Subcutaneous abdominal adipose tissue (tissue), 5 donors: Measurements from ENCODE around the gene LRRC4B.

ENCODE experiments used
- H3K27ac ChIP-seq: one replicate; pipeline ENCODE4 v1.7.0; 2013; ENCODE audit warnings: low read depth, mild to moderate bottlenecking, inconsistent platforms, low read length, moderate library complexity
- H3K27me3 ChIP-seq, 5 donors: one replicate each; pipeline ENCODE4 v1.7.0; 2013; ENCODE audit warnings: low read length in 5 of 5, inconsistent platforms in 1 of 5; ENCODE audit not compliant: control insufficient read depth in 5 of 5, insufficient read depth in 4 of 5
- H3K36me3 ChIP-seq, 5 donors: one replicate each; pipeline ENCODE4 v1.7.0; 2013; ENCODE audit warnings: low read length in 5 of 5; ENCODE audit not compliant: control insufficient read depth in 5 of 5, insufficient read depth in 5 of 5
- H3K4me1 ChIP-seq, 5 donors: one replicate each; pipeline ENCODE4 v1.7.0; 2013; ENCODE audit warnings: low read length in 5 of 5, mild to moderate bottlenecking in 3 of 5, moderate library complexity in 1 of 5; ENCODE audit not compliant: control insufficient read depth in 5 of 5, insufficient read depth in 5 of 5
- H3K4me3 ChIP-seq, 5 donors: one replicate each; pipeline ENCODE4 v1.7.0; 2013; ENCODE audit warnings: low read length in 5 of 5, low read depth in 1 of 5
- H3K9ac ChIP-seq, 5 donors: one replicate each; pipeline ENCODE4 v1.7.0; 2013; ENCODE audit warnings: low read length in 5 of 5, mild to moderate bottlenecking in 4 of 5, moderate library complexity in 3 of 5
- H3K9me3 ChIP-seq, 5 donors: one replicate each; pipeline ENCODE4 v1.7.0; 2013; ENCODE audit warnings: low read length in 5 of 5; ENCODE audit not compliant: control insufficient read depth in 5 of 5
- donor health status: healthy.
- donor health status: healthy.
- donor health status: healthy.
- donor health status: healthy.
- donor health status: healthy.

LRRC4B gene

GRCh38 chr19:50547385-50548190 is 20.6 kb downstream of the LRRC4B start:
- Histone ChIP-seq H3K36me3 (no peaks in the 10 kb centered on the region), H3K4me3 (no peak overlapping the region), H3K27me3 (peaks cover 20 to 39% (median 28%) of the 10 kb centered on the region in 5 donors), H3K9me3 (no peaks in the 10 kb centered on the region), H3K9ac (no peak overlapping the region), H3K4me1 (peaks cover 0 to 5% (median 0%) of the 10 kb centered on the region in 5 donors), H3K27ac (no peak overlapping the region)

- H3K4me1 ChIP-seq: peaks cover 0 to 5% (median 0%) of the 10 kb centered on the region in 5 donors
- no peak overlapping the region for H3K9ac ChIP-seq
- no peak overlapping the region for H3K27ac ChIP-seq
- H3K27me3 ChIP-seq: peaks cover 12 to 30% (median 19%) of the 10 kb centered on the region in 5 donors
- no peaks in the 10 kb centered on the region for H3K36me3 ChIP-seq
- no peaks in the 10 kb centered on the region for H3K9me3 ChIP-seq
- no peak overlapping the region for H3K4me3 ChIP-seq
These were observed 21.6 kb downstream of the LRRC4B start for GRCh38 chr19:50546527-50547221.

GRCh38 chr19:50542943-50543342 is 25.3 kb downstream of the LRRC4B start:
- H3K4me1 ChIP-seq: peaks cover 0 to 5% (median 0%) of the 10 kb centered on the region in 5 donors
- no peaks in the 10 kb centered on the region for H3K36me3 ChIP-seq
- no peak overlapping the region for H3K27ac ChIP-seq
- H3K9me3 ChIP-seq: no peaks in the 10 kb centered on the region
- H3K4me3 ChIP-seq: no peak overlapping the region
- H3K9ac ChIP-seq: no peak overlapping the region
- H3K27me3 ChIP-seq: peaks cover 0 to 12% (median 4%) of the 10 kb centered on the region in 5 donors

GRCh38 chr19:50537769-50538230 is 30.4 kb downstream of the LRRC4B start:
- Histone ChIP-seq H3K4me1 (no peaks in the 10 kb centered on the region), H3K4me3 (no peak overlapping the region), H3K9me3 (peaks cover 5 to 12% (median 10%) of the 10 kb centered on the region in 5 donors), H3K9ac (no peak overlapping the region), H3K27ac (no peak overlapping the region), H3K27me3 (peaks cover 0 to 4% (median 3%) of the 10 kb centered on the region in 5 donors), H3K36me3 (no peaks in the 10 kb centered on the region)

DNA sequence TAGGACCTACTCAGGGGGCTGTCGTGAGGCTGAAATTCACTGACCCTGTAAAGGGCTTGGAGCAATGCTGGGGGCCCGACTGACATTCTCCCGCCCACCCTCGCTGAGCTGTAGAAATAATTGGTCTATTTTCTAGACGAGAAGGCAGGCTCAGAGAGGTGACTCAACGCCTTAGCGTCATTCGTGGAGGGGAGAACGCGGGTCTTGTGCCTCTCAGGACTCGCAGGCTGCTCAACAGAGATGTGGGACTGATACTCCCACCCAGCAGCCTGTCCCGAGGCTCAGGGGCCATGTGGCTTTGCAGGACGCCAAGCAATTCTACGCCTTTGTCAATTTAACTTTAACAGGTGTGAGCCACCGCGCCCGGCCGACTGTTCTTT is 30.9 kb downstream of the LRRC4B start:
- H3K9me3 ChIP-seq: peaks cover 10 to 17% (median 15%) of the 10 kb centered on the region in 5 donors
- H3K36me3 ChIP-seq: no peaks in the 10 kb centered on the region
- H3K4me3 ChIP-seq: no peak overlapping the region
- peaks cover 0 to 4% (median 3%) of the 10 kb centered on the region in 5 donors for H3K27me3 ChIP-seq
- H3K27ac ChIP-seq: no peak overlapping the region
- H3K9ac ChIP-seq: no peak overlapping the region
- no peaks in the 10 kb centered on the region for H3K4me1 ChIP-seq

GRCh38 chr19:50536662-50537305 is 31.5 kb downstream of the LRRC4B start:
- peaks cover 0 to 7% (median 3%) of the 10 kb centered on the region in 5 donors for H3K27me3 ChIP-seq
- H3K36me3 ChIP-seq: no peaks in the 10 kb centered on the region
- peaks cover 11 to 19% (median 18%) of the 10 kb centered on the region in 5 donors for H3K9me3 ChIP-seq
- no peak overlapping the region for H3K4me3 ChIP-seq
- H3K4me1 ChIP-seq: no peaks in the 10 kb centered on the region
- H3K9ac ChIP-seq: no peak overlapping the region
- no peak overlapping the region for H3K27ac ChIP-seq

GRCh38 chr19:50535672-50536187 is 32.5 kb downstream of the LRRC4B start:
- Histone ChIP-seq H3K36me3 (no peaks in the 10 kb centered on the region), H3K4me3 (no peak overlapping the region), H3K9ac (no peak overlapping the region), H3K9me3 (peaks cover 11 to 22% (median 18%) of the 10 kb centered on the region in 5 donors), H3K27ac (no peak overlapping the region), H3K4me1 (no peaks in the 10 kb centered on the region), H3K27me3 (peaks cover 0 to 14% (median 11%) of the 10 kb centered on the region in 5 donors)

GRCh38 chr19:50534478-50534877 is 33.8 kb downstream of the LRRC4B start:
- H3K4me1 ChIP-seq: no peaks in the 10 kb centered on the region
- H3K4me3 ChIP-seq: no peak overlapping the region
- H3K27me3 ChIP-seq: peaks cover 6 to 21% (median 16%) of the 10 kb centered on the region in 5 donors
- no peak overlapping the region for H3K27ac ChIP-seq
- no peaks in the 10 kb centered on the region for H3K36me3 ChIP-seq
- no peak overlapping the region for H3K9ac ChIP-seq
- H3K9me3 ChIP-seq: peaks cover 11 to 22% (median 18%) of the 10 kb centered on the region in 5 donors

- Histone ChIP-seq H3K9ac (no peak overlapping the region), H3K9me3 (peaks cover 11 to 22% (median 18%) of the 10 kb centered on the region in 5 donors), H3K4me1 (no peaks in the 10 kb centered on the region), H3K36me3 (no peaks in the 10 kb centered on the region), H3K4me3 (no peak overlapping the region), H3K27ac (no peak overlapping the region), H3K27me3 (peaks cover 12 to 23% (median 19%) of the 10 kb centered on the region in 5 donors)
These were observed 35.3 kb downstream of the LRRC4B start for GRCh38 chr19:50532952-50533351.
